Globus pallidus (tissue), 1 donor: Measurements from ENCODE around the gene DNAH11.
"Not testable (repeated sequence)": the region's sequence is repeated elsewhere in the genome, so short reads cannot be mapped to it uniquely, and the experiment has no call there.

ENCODE experiments used
- DNase-seq: peaks from one replicate; pipeline ENCODE4 v3.0.0-alpha.2; 2015; ENCODE audit warnings: low spot score

DNAH11 gene

DNA sequence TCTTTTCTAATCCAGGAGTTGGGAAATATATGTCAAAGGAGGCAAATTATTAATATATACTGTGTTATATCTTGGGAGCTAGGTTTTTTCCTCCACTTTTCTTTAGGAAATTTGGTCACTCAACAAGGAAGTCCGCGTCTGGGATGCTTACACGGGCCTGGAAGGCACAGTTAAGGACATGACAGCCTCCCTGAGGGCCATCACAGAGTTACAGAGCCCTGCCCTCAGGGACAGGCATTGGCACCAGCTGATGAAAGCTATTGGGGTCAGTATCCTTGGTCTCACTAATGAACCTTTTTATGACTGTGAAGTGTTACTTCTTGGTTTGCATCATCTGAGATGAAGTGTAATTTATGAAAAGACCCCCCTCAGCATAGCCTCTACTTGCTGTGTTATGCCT lies 74.7 kb downstream of the DNAH11 start:
- DNase-seq, result no peak

DNA sequence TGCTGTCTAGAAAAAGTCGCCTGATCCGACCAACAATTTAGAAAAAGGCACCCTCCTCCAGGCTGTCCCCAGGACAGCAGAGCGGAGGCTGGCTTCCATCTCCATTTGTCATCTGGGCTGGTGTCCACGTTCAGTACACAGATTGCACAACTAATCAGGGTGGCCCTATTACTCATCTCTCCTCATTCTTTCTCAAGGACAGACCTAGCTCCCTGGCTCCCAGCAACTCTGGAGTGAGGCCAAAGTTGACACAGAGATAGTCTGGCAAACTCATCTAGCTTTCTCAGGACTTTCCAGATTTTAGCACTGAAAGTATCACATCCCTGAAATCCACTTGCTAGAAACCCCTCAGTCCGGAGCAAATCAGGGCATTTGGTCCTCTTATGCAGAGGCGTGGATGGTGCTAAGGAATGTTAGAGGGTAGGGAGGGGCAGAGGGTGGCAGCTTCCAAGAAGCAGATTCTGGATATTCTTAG lies 75.1 kb downstream of the DNAH11 start:
- DNase-seq, result no peak

DNA sequence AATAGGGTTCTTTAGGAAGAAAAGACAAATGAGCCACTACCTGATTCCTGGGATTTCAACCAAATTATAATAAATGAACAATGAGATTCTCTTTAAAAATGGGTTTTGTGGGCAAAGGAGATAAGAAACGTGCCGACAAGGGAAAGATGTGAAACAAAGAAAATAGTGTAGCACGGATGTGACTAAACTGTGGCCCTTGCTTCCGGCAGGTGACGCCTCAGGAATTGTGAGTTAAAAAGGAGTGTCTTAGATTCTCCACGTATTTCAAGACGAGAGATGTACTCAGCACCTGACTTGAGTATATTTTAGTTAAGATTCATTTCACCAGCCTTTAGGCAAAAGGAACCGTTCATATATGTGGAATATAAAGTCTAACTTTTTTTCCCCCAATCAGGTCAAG lies 75.9 kb downstream of the DNAH11 start:
- no peak for DNase-seq

GRCh38 chr7:21620054-21620453 lies 77.2 kb downstream of the DNAH11 start:
- no peak for DNase-seq

DNA sequence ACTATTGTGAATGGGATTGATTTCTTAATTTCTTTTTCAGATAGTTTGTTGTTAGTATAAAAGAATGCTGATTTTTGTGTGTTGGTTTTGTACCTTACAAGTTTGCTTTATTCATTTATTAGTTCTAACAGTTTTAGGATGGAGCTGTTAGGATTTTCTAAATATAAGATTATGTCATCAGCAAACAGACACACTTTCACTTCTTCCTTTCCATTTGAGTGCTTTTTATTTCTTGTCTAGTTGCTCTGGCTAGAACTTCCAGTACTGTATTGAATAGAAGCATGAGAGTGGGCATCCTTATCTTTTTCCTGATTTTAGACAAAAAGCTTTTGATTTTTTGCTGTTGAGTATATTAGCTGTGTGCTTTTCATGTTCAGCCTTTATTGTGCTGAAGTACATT lies 81.5 kb downstream of the DNAH11 start:
- DNase-seq, result no peak

- no peak for DNase-seq
Observed at GRCh38 chr7:21636694-21637093, 93.9 kb downstream of the DNAH11 start.

- no peak for DNase-seq
Observed at GRCh38 chr7:21639206-21639868, 96.5 kb downstream of the DNAH11 start.

- no peak for DNase-seq
Observed at GRCh38 chr7:21640105-21640504, 97.3 kb downstream of the DNAH11 start.

- DNase-seq, result no peak
Observed at GRCh38 chr7:21641546-21641945, 98.7 kb downstream of the DNAH11 start.

DNA sequence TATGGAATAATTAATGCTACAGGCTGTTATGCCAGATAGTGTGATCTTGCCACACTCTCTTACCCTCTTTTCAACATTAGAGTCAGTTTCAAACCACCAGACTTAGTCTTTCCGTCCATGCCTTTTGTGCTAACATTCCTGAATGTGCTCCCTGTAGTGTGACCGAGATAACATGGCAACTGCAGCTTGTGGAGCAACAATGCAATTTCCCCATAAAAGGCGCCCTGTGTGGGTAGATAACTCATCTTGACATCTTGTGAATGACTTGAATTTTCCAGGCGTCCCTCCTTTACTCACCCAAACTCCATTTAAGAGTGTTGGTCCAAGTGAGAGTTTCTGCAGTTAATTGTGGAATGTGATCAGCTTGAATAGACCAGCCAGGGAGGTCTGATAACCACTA lies 99.6 kb downstream of the DNAH11 start:
- no peak for DNase-seq

DNA sequence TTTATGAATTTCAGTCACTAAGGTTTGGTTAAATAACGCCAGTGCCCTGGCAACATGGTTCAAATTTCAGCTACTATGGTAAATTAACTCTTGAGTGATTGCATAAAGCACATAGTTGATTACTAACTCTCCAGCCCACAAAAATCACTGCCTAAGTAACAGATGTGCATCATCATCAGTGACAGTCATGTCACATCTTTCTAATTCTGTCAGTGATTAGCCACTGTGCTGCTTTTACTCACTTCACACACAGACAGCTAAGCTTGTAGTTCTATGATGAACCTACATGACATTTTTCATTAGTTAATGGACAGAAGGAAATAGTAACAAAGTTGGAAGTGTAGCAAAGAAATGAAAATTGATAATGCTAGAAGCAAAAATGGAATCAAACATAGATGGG lies 108.9 kb downstream of the DNAH11 start:
- no peak for DNase-seq

DNA sequence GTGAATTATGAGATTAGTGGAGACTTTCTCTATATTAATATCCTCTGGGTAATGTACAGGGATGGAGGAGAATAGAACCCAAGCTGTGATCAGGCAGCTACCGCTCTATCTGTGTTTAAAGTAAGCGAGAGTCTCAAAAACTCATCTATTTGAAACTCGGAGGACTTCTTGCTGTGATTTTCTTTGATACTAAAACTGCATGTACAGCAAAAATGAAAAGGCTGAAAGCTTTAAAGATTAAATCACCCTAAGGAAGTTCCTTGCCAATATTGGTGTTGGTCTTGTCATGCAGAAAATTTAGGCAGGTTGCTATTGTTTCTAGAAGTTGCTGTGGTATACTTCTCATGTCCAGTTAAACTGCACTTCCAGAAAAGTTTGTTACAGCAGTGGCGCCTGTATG lies 110.8 kb downstream of the DNAH11 start:
- DNase-seq, result no peak

GRCh38 chr7:21656081-21656480 lies 113.2 kb downstream of the DNAH11 start:
- DNase-seq, result peak; percentile 24

DNA sequence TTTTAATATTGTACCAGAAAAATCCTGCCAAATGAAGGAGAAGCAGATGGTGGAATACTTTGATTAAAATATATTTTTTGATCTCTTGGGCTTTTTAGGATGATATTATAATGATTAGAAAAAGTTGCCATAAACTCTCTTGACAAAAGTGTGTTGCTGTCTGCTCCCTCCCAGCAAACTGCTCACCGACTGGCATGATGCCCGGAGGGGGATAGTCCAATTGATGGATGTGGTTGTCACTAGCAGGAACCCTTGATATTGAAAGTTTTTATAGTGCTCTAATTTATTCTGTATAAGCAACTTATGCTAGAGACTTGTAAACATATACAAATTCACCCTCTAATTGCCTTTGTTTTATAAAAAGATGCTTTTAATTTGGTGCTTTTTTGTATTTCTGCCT lies 114.0 kb downstream of the DNAH11 start:
- DNase-seq, result no peak

DNA sequence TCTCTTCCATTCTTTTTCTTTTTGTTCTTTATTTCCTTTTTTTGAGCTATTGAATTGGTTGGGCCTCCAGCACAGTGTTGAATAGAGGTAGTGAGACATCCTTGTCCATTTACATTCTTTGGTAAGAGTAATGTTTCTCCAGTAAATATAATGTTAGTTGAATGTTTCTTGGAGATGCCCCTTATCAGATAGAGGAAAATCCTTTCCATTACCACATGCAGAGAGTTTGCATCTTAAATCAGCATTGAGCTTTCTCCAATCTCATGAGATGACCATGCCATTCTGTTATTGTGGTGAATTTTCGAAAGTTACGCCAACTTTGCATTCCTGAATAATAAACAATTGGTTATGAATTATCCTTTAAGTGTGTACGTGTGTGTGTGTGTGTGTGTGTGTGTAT lies 127.7 kb downstream of the DNAH11 start:
- no peak for DNase-seq

- no peak for DNase-seq
Observed at GRCh38 chr7:21671859-21672258, 129.0 kb downstream of the DNAH11 start.

DNA sequence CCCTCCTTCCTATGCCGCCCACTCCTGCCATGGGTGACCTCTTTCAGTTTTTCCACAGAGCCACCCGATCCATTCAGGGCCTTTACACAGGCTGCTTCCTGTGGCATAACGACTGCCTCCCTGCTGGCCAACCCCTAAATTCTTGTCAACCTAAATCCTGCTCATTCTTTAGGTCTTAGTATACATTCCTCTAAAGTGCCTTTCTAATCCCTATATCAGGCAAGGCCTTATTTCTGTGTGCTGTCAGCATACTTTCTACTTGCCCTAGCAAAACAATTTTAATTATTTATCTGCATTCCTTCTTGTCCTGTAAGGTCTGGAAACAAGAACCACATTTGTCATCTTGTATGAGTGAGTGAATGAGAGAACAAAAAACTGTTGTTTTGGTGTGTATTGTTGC lies 132.4 kb downstream of the DNAH11 start:
- DNase-seq, result no peak

- DNase-seq, result no peak
Observed at GRCh38 chr7:21690705-21691104, 147.9 kb downstream of the DNAH11 start.

DNA sequence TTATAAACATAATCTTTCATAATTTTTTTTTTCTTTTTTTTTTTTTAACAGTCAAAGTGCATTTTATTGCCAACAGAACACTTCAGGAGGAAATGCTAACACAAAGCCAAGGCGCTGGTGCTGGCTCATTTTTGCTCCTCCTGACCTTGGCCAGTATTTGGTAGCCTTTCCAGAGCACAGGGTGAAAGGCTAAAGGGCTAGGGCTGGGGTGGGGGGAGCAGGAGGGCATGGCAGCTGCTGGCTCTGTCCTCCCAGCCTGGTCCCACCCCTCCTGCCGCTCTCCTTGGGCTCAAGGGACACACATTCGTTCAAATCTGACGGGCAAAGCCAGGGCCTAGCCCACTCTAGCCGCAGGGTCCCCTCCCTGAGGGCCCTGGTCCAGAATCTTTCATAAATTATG lies 148.3 kb downstream of the DNAH11 start:
- not testable (repeated sequence) for DNase-seq

DNA sequence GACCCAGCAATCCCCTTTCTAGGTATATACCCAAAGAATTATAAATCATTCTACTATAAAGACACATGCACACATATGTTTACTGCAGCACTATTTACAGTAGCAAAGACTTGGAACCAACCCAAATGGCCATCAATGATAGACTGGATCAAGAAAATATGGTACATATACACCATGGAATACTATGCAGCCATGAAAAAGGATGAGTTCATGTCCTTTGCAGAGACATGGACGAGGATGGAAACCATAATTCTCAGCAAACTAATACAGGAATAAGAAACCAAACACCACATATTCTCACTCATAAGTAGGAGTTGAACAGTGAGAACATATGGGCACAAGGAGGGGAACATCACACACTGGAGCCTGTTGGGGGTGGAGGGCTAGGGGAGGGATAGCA lies 157.7 kb downstream of the DNAH11 start:
- DNase-seq, result not testable (repeated sequence)

GRCh38 chr7:21702303-21702702 lies 159.5 kb downstream of the DNAH11 start:
- DNase-seq, result no peak

- DNase-seq, result no peak
Observed at GRCh38 chr7:21704359-21704758, 161.5 kb downstream of the DNAH11 start.

DNA sequence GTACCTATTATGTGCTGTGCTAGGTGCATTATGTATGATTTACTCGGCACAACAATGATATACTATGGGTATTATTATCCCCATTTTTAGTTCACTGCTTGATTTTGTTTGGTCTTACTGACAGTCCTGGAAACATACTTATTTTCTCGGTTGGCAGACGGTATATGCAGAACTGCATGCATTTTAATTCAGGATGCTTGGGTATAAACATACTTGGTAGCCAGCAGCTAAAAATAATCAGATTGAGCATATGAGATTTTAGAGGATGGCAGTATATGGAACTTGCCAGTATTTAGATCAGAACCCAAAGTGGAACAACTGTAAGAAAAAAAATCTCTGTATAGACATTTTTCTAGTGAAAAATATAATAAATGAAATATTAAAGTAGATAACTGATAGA lies 163.3 kb downstream of the DNAH11 start:
- no peak for DNase-seq

DNA sequence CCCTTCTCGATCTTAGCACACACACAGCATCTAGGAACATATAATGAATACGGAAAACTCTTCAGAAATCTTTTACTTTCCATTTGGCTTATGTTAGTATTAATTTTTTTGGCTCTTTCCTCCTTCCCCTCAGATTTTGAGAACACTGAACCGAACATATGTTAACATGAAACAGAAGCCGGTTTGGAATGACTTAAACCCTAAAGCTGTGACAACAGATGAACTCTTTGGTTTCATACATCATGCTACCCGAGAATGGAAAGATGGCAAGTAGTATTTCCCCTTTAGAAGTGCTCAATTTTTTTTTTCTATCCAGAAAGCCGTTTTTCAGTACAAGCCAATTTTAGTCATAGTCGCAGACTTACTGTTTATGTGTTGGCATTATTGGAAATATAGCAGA lies 164.7 kb downstream of the DNAH11 start:
- DNase-seq, result no peak

DNA sequence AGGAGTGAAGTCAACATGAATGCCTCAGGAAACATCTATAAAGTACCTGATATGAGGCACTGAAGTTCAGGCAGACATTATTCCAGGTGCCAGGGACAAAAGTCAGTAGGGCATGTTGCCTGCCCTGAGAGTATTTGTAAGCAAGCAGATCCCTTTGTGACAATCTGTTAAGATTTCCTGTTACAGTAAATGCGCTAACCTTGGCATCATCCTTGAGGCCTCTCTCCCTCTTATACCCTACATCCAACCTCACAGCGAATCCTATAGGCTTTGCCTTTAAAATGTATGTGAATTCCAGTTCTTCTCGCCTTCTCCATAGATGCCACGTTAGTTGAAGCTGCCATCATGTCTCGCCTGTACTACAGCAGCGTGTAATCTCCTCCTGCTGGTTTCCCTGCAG lies 165.3 kb downstream of the DNAH11 start:
- DNase-seq, result no peak
